HS-5 (cell line): ENCODE data around the gene CERS6.
A peak's percentile ranks its signal among the peaks of the same experiment; 100 is the strongest.

Source experiments
- DNase-seq: peaks from one replicate; pipeline ENCODE4 v3.0.0-alpha.2; 2012; ENCODE audit warnings: low read depth

Gene CERS6

GRCh38 chr2:168801961-168802858, 346.1 kb downstream of the CERS6 start, which contains the start of gene NOSTRIN:
NOSTRIN (plus strand) TSS chr2:168802637; CDS start chr2:168802647, 10 bp downstream.
- DNase-seq: no peak

- no peak for DNase-seq
Measured at GRCh38 chr2:168802859-168803725, 347.0 kb downstream of the CERS6 start.

- DNase-seq: no peak
Measured at GRCh38 chr2:168804214-168804613, 348.1 kb downstream of the CERS6 start.

GRCh38 chr2:168805615-168806014, 349.5 kb downstream of the CERS6 start:
- no peak for DNase-seq

GRCh38 chr2:168809537-168809936, 353.5 kb downstream of the CERS6 start:
- no peak for DNase-seq

GRCh38 chr2:168810235-168810634, 354.2 kb downstream of the CERS6 start:
- no peak for DNase-seq

GRCh38 chr2:168811696-168812095, 355.6 kb downstream of the CERS6 start:
- no peak for DNase-seq

- no peak for DNase-seq
Measured at GRCh38 chr2:168814046-168814445, 358.0 kb downstream of the CERS6 start.

- no peak for DNase-seq
Measured at GRCh38 chr2:168814939-168815907, 359.2 kb downstream of the CERS6 start.

- peak; percentile 64 for DNase-seq
Measured at GRCh38 chr2:168816369-168816768, 360.3 kb downstream of the CERS6 start.

GRCh38 chr2:168819050-168819715, 363.1 kb downstream of the CERS6 start:
- DNase-seq: no peak

- no peak for DNase-seq
Measured at GRCh38 chr2:168819829-168820489, 363.9 kb downstream of the CERS6 start.

- DNase-seq: no peak
Measured at GRCh38 chr2:168821577-168821976, 365.5 kb downstream of the CERS6 start.

GRCh38 chr2:168821992-168822391, 365.9 kb downstream of the CERS6 start:
- no peak for DNase-seq
